Spleen (tissue), 11 donors: ENCODE results near the gene MYO15A. TPM values are rescaled to one million over a fixed set of nuclear protein-coding genes. Genes with fewer than 3 reads are reported as not detected.

ENCODE experiments used
- DNase-seq: peaks from one replicate; pipeline ENCODE4 v3.0.0-alpha.2; 2020
- H3K27ac ChIP-seq, 8 donors: fragments of 200-600 bp; sonication (generic) in 7 of 8; 1 replicate in 4 of 8; 2 replicates in 4 of 8; pipeline versions ENCODE4 v1.5.0 to v1.8.0; 2016 to 2021; ENCODE audit warnings: inconsistent platforms in 4 of 8, mild to moderate bottlenecking in 4 of 8, moderate library complexity in 1 of 8
- H3K27me3 ChIP-seq, 7 donors: fragments of 200-600 bp; sonication (generic) in 6 of 7; replicated peaks in 1 of 7; 1 replicate in 4 of 7; 2 replicates in 3 of 7; pipeline versions ENCODE4 v1.5.0 to v1.8.0; 2016 to 2021; ENCODE audit warnings: inconsistent platforms in 3 of 7, mild to moderate bottlenecking in 1 of 7
- H3K36me3 ChIP-seq, 6 donors: fragments of 200-600 bp; sonication (generic) in 5 of 6; 1 replicate in 4 of 6; 2 replicates in 2 of 6; pipeline versions ENCODE4 v1.5.0 to v1.8.0; 2016 to 2021; ENCODE audit warnings: inconsistent platforms in 2 of 6
- H3K4me1 ChIP-seq, 6 donors: fragments of 200-600 bp; sonication (generic) in 5 of 6; 1 replicate in 3 of 6; 2 replicates in 3 of 6; pipeline versions ENCODE4 v1.5.0 to v1.8.0; 2016 to 2021; ENCODE audit warnings: inconsistent platforms in 3 of 6
- H3K4me3 ChIP-seq, 8 donors: fragments of 200-600 bp; sonication (generic) in 7 of 8; 1 replicate in 4 of 8; 2 replicates in 4 of 8; pipeline versions ENCODE4 v1.5.0 to v1.8.0; 2016 to 2021; ENCODE audit warnings: inconsistent platforms in 4 of 8, mild to moderate bottlenecking in 4 of 8, moderate library complexity in 2 of 8
- H3K9me3 ChIP-seq, 8 donors: fragments of 200-600 bp; sonication (generic) in 7 of 8; 1 replicate in 4 of 8; 2 replicates in 4 of 8; pipeline versions ENCODE4 v1.5.0 to v1.8.0; 2016 to 2021; ENCODE audit warnings: inconsistent platforms in 4 of 8
- CTCF ChIP-seq, 11 experiments: fragments of 200-600 bp in 7 of 11; fragments of 450-650 bp in 4 of 11; sonication (generic) in 4 of 11; IDR thresholded peaks in 8 of 11; conservative IDR thresholded peaks in 3 of 11; 1 replicate in 7 of 11; 2 replicates in 4 of 11; pipeline versions ENCODE4 v1.4.0 to v1.8.0; 2016 to 2021; ENCODE audit warnings: antibody characterized with exemption in 11 of 11, inconsistent platforms in 4 of 11, mild to moderate bottlenecking in 1 of 11
- POLR2A ChIP-seq, 3 donors: fragments of 450-650 bp; IDR thresholded peaks; one replicate each; pipeline ENCODE4 v1.5.1; 2017; ENCODE audit warnings: antibody characterized with exemption in 3 of 3, mild to moderate bottlenecking in 1 of 3
- POLR2AphosphoS5 ChIP-seq, 3 donors: sonication (generic); formaldehyde crosslinking; IDR thresholded peaks; one replicate each; pipeline ENCODE4 v1.5.1; 2017; ENCODE audit warnings: antibody characterized with exemption in 3 of 3
- WGBS, 5 donors: extraction: QIAGEN DNeasy Blood & Tissue Kit in 3 of 5; methylation state at CpG; one replicate each; pipeline versions ENCODE4 v1.1.5 to v1.1.7; 2013 to 2018; 5-methylcytosine and 5-hydroxymethylcytosine counted together
- intact Hi-C: fragments of 100-400 bp; cut with DNase I; formaldehyde crosslinking; loops from one replicate; pipeline ENCODE4 v1.15.0; 2023; ENCODE audit warnings: low total_unique reads
- polyA plus RNA-seq, 3 donors: library from polyadenylated mRNA; stranded (reverse); fragments of 200-250 nt; gene quantifications; one replicate each; pipeline ENCODE4 v1.2.1, GENCODE V29; 2013
- total RNA-seq, 7 donors: library from RNA; depleted of rRNA in 3 of 7; stranded (reverse); fragments of >200 nt in 3 of 7; fragmentation: NEBNext Ultra II Directional in 4 of 7; extraction: Animal tissue kit (Norgen Biotek cat#: 25700) in 4 of 7; gene quantifications; one replicate each; pipeline versions ENCODE4 v1.1.0 to v1.2.1, GENCODE V29; 2016 to 2021
- donor health status: healthy with polysubstance abuse.
- donor health status: DM: no; HTN: no; CAD: no; lungs with moderate emphysema.
- donor health status: DM: no; HTN: no; CAD: no.
- donor health status: Bipolar disorder and iron deficiency.
- donor health status: healthy.
- donor health status: DM: no; HTN: no; CAD: no.
- donor health status: DM: yes; HTN: yes; CAD: no.

Gene MYO15A
- total and polyA plus RNA-seq, 10 donors = 0.26 to 1.9 (median 0.84) TPM

- intact Hi-C loops = loop anchor here (5.0 kb wide), 1 partner anchor 77 kb away; no protein-coding TSS in a partner anchor
- H3K27me3 ChIP-seq = peaks cover 0 to 50% (median 0%) of the 10 kb centered on the region in 7 donors
- no peak overlapping the region for H3K27ac ChIP-seq
- no peaks in the 10 kb centered on the region for H3K36me3 ChIP-seq
- no peak overlapping the region for H3K4me3 ChIP-seq
- TF ChIP-seq POLR2AphosphoS5 (IDR thresholded peaks at IDR 0.05) (no peak), CTCF (IDR thresholded peaks at IDR 0.05 in 8 of 11, conservative IDR thresholded peaks at IDR 0.05 in 3 of 11) (no peak)
- WGBS, 5 donors = 67 to 89% (median 87%) methylated on average over 3 of the region's 3 CpGs
- H3K9me3 ChIP-seq = no peaks in the 10 kb centered on the region
- DNase-seq = no peak
- H3K4me1 ChIP-seq = peaks cover 0 to 11% (median 3%) of the 10 kb centered on the region in 6 donors
These were observed 32.1 kb downstream of the MYO15A start for GRCh38 chr17:18140648-18141047.

GRCh38 chr17:18141210-18141803 is 32.8 kb downstream of the MYO15A start:
- intact Hi-C loops = loop anchor here (5.0 kb wide), 1 partner anchor 76 kb away; no protein-coding TSS in a partner anchor
- Histone ChIP-seq H3K36me3 (no peaks in the 10 kb centered on the region), H3K27ac (no peak overlapping the region), H3K4me3 (no peak overlapping the region), H3K4me1 (peaks cover 0 to 11% (median 3%) of the 10 kb centered on the region in 6 donors), H3K27me3 (peaks cover 0 to 45% (median 0%) of the 10 kb centered on the region in 7 donors), H3K9me3 (no peaks in the 10 kb centered on the region)
- no peak for TF ChIP-seq POLR2AphosphoS5 (IDR thresholded peaks at IDR 0.05)
- peak; percentile 17 to 75 (median 55) for TF ChIP-seq CTCF (IDR thresholded peaks at IDR 0.05 in 8 of 11, conservative IDR thresholded peaks at IDR 0.05 in 3 of 11)
- WGBS, 5 donors = 18 to 36% (median 31%) methylated on average over 8 to 9 of the region's 9 CpGs
- no peak for DNase-seq

DNA sequence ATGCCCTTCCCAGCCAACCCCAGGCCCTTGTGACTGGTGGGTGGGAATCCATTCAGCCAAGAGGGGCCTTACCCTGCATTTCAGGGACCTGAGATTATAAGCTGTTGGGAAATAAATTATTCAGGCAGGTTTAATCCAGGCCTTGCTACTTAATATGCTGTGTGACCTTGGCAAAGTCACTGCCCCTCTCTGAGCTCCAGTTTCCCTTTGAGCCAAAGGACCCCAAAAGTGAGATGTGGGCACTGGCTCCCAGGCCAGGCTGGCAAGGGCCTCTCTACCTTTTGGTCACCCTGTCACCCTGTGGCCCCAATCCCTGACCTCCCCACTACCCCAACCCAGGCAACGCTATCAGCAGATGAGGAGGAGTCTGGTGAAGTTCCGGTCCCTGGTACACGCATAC is 33.9 kb downstream of the MYO15A start:
- TF ChIP-seq POLR2A (IDR thresholded peaks at IDR 0.05) = no peak
- TF ChIP-seq CTCF (IDR thresholded peaks at IDR 0.05 in 8 of 11, conservative IDR thresholded peaks at IDR 0.05 in 3 of 11) = no peak
- TF ChIP-seq POLR2AphosphoS5 (IDR thresholded peaks at IDR 0.05) = no peak
- Histone ChIP-seq H3K4me3 (no peak overlapping the region), H3K36me3 (no peaks in the 10 kb centered on the region), H3K9me3 (no peaks in the 10 kb centered on the region), H3K27me3 (peaks cover 0 to 34% (median 0%) of the 10 kb centered on the region in 7 donors), H3K4me1 (peaks cover 0 to 11% (median 3%) of the 10 kb centered on the region in 6 donors), H3K27ac (no peak overlapping the region)
- WGBS, 5 donors = 85 to 96% (median 95%) methylated on average over 3 of the region's 3 CpGs
- intact Hi-C loops = loop anchor here (5.0 kb wide), 1 partner anchor 75 kb away; no protein-coding TSS in a partner anchor
- no peak for DNase-seq

DNA sequence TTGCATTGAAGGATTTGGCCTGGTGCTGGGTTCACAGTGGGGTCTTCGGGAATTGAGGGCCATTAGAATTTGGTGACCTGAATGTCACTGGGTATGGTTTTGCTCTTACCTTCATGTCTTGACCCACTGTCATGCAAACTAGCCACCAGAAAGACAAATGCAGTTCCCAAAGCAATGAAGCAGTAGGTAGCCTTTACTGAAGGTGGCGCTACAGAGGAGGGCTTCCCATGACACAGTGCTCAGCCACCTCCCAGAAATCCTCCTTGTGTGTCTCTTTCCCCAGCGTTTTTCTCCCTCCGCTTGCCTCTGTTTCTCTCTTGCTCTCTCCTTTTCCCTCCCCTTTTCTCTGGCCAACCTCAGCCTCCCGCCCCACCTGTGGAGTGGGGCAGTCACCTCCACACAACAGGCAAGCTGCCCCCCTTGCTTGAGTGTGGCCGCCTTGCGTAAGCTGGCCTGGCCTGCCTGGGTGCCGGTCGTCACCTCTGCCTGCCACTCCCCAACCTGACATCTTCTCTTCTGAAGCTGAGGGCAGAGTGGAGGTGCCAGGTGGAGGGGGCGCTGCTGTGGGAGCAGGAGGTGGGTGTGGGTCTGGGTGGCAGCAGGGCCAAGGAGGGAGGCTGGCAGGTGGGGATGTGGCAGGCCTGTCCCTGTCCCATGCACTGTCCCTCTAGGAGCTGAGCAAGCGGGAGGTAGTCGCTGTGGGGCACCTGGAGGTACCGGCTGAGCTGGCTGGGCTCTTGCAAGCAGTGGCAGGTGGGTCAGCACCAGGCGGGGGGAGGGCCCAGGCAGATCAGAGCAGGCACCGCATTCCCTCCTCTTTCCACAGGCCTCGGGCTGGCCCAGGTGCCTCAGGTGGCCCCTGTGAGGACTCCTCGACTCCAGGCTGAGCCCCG is 34.7 kb downstream of the MYO15A start:
- H3K4me1 ChIP-seq = peaks cover 0 to 11% (median 3%) of the 10 kb centered on the region in 6 donors
- peaks cover 0 to 30% (median 0%) of the 10 kb centered on the region in 7 donors for H3K27me3 ChIP-seq
- DNase-seq = no peak
- no peaks in the 10 kb centered on the region for H3K9me3 ChIP-seq
- 70 to 85% (median 78%) methylated on average over 13 to 18 of the region's 18 CpGs for WGBS, 5 donors
- no peak overlapping the region for H3K27ac ChIP-seq
- TF ChIP-seq POLR2AphosphoS5 (IDR thresholded peaks at IDR 0.05) (peak in 1 of 3 donors; percentile 18), POLR2A (IDR thresholded peaks at IDR 0.05) (no peak)
- intact Hi-C loops = loop anchor here (5.0 kb wide), 1 partner anchor 74 kb away; no protein-coding TSS in a partner anchor
- no peak overlapping the region for H3K4me3 ChIP-seq
- no peaks in the 10 kb centered on the region for H3K36me3 ChIP-seq
